ENCODE data around the gene LRRTM4. TPM values are rescaled to one million over a fixed set of nuclear protein-coding genes. Genes with fewer than 3 reads are reported as not detected.

The LRRTM4 gene
- polyA plus RNA-seq, 1 donor from 2014 or later, result 37.1 TPM

GRCh38 chr2:77519164-77519887 lies 2.9 kb downstream of the LRRTM4 start:
- Histone ChIP-seq H3K9ac (ENCODE audit: low read length) (peak overlapping the region; percentile 81), H3K36me3 (ENCODE audit: insufficient read depth, low read length) (no peaks in the 10 kb centered on the region), H3F3A (ENCODE audit: insufficient read depth, low read length, poor library complexity, severe bottlenecking) (peaks cover 2% of the 10 kb centered on the region), H3K4me2 (ENCODE audit: low read length) (peak overlapping the region; percentile 62), H3K4me3 (ENCODE audit: low read length) (peak overlapping the region; percentile 69), H3K79me2 (replicated peaks; ENCODE audit: insufficient read depth, low read length) (peaks cover 72% of the 10 kb centered on the region), H3K27me3 (ENCODE audit: insufficient read depth, low read depth, low read length) (no peaks in the 10 kb centered on the region), H2AFZ (ENCODE audit: low read depth, low read length) (no peak overlapping the region), H3K9me3 (ENCODE audit: low read length) (no peaks in the 10 kb centered on the region), H3K9me2 (ENCODE audit: insufficient read depth, low read length) (no peaks in the 10 kb centered on the region), H4K20me1 (ENCODE audit: insufficient read depth) (no peaks in the 10 kb centered on the region), H3K27ac (ENCODE audit: low read length) (peak overlapping the region; percentile 93)
- TF ChIP-seq POLR2AphosphoS5 (IDR thresholded peaks at IDR 0.05) (no peak), RAD21 (conservative IDR thresholded peaks at IDR 0.05) (no peak), REST (IDR thresholded peaks at IDR 0.05; ENCODE audit: borderline replicate concordance) (no peak), SMC3 (conservative IDR thresholded peaks at IDR 0.05; ENCODE audit: poor library complexity) (no peak), EZH2 (IDR thresholded peaks at IDR 0.05; ENCODE audit: borderline replicate concordance, insufficient read depth, low read length, poor library complexity, severe bottlenecking) (no peak), EP300 (conservative IDR thresholded peaks at IDR 0.05; ENCODE audit: poor library complexity, severe bottlenecking) (no peak), TAF1 (IDR thresholded peaks at IDR 0.05; ENCODE audit: low read depth) (no peak), MXI1 (conservative IDR thresholded peaks at IDR 0.05; ENCODE audit: poor library complexity, severe bottlenecking) (no peak), CTCF (IDR thresholded peaks at IDR 0.05; ENCODE audit: poor library complexity, severe bottlenecking) (no peak)

- Histone ChIP-seq H3K4me3 (ENCODE audit: low read length) (peak overlapping the region; percentile 69), H3K4me2 (ENCODE audit: low read length) (peak overlapping the region; percentile 60), H3K27me3 (ENCODE audit: insufficient read depth, low read depth, low read length) (no peaks in the 10 kb centered on the region), H3K36me3 (ENCODE audit: insufficient read depth, low read length) (no peaks in the 10 kb centered on the region), H3K27ac (ENCODE audit: low read length) (no peak overlapping the region), H4K20me1 (ENCODE audit: insufficient read depth) (no peaks in the 10 kb centered on the region), H3F3A (ENCODE audit: insufficient read depth, low read length, poor library complexity, severe bottlenecking) (peaks cover 2% of the 10 kb centered on the region), H3K9me2 (ENCODE audit: insufficient read depth, low read length) (no peaks in the 10 kb centered on the region), H3K9ac (ENCODE audit: low read length) (no peak overlapping the region), H2AFZ (ENCODE audit: low read depth, low read length) (no peak overlapping the region), H3K79me2 (replicated peaks; ENCODE audit: insufficient read depth, low read length) (peaks cover 82% of the 10 kb centered on the region), H3K9me3 (ENCODE audit: low read length) (no peaks in the 10 kb centered on the region)
- TF ChIP-seq EP300 (conservative IDR thresholded peaks at IDR 0.05; ENCODE audit: poor library complexity, severe bottlenecking), result no peak
- no peak for TF ChIP-seq TAF1 (IDR thresholded peaks at IDR 0.05; ENCODE audit: low read depth)
- no peak for TF ChIP-seq SMC3 (conservative IDR thresholded peaks at IDR 0.05; ENCODE audit: poor library complexity)
- no peak for TF ChIP-seq POLR2AphosphoS5 (IDR thresholded peaks at IDR 0.05)
- TF ChIP-seq EZH2 (IDR thresholded peaks at IDR 0.05; ENCODE audit: borderline replicate concordance, insufficient read depth, low read length, poor library complexity, severe bottlenecking), result no peak
- TF ChIP-seq CTCF (IDR thresholded peaks at IDR 0.05; ENCODE audit: poor library complexity, severe bottlenecking), result no peak
- no peak for TF ChIP-seq MXI1 (conservative IDR thresholded peaks at IDR 0.05; ENCODE audit: poor library complexity, severe bottlenecking)
- TF ChIP-seq REST (IDR thresholded peaks at IDR 0.05; ENCODE audit: borderline replicate concordance), result no peak
- TF ChIP-seq RAD21 (conservative IDR thresholded peaks at IDR 0.05), result no peak
Observed at GRCh38 chr2:77518311-77518710, 3.9 kb downstream of the LRRTM4 start.
